Measurements from ENCODE around the gene CTLA4. TPM values are rescaled to one million over a fixed set of nuclear protein-coding genes. Genes with fewer than 3 reads are reported as not detected.

Gene CTLA4
- total RNA-seq, 1 donor from 2014 or later = 0.52 TPM

DNA sequence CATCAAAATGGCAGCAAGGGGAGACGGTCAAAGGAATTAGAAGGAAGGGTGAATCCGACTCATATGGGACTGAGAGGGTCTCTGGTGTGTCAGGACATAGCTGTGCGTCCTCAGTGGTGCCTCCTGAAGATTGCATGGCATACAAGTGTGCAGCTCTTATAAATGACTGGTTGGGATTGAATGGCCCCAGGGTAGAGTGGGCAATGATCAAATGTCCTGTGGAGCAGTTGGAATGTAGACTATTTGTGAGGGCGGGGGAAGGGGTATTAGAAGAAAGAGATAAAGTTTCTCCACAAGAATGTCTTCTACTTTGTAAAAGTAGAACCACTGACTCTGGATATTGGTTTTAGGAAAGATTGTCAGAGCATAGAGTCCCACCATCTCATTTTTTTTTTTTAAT is 24.6 kb downstream of the CTLA4 start:
- ATAC-seq = no peak

DNA sequence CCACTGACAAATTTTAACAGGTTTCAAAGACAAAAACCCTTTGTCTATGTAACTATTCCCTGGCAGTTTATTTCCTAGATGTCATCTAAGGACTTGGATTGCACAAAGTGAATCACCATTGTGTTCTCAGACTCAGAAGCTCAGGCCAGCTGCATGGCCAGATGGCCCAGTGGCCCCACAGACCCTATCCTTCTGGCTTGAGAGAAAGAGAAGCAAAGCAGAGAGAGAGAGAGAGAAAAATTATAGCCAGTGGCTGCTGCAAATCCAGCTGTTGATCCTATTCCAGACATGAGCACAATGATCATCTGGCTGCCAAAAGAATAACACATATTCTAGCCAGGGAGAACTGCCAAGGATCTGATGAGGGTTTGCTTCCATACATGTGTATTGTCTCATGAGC is 25.8 kb downstream of the CTLA4 start:
- ATAC-seq = peak; percentile 8

DNA sequence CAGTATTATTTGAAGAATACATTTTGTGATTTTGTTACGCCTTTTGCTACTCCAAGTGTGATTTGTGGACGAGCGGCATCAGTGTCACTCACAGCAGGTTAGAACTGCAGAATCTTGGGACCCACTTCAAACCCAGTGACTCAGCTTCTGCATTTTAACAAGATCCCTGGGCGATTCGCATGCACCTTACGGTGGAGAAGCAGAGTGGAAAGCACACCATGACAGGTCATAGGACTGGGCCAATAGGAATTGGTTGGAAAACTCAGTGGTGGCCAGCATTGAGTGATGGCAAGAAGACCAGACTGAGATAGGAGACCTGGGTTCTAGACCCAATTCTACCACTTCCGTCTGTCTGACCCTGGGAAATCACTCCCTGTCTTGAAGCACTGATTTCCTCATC is 26.3 kb downstream of the CTLA4 start:
- no peak for ATAC-seq

- no peak for ATAC-seq
Measured at GRCh38 chr2:203894262-203894661, 26.7 kb downstream of the CTLA4 start.

- ATAC-seq = no peak
Measured at GRCh38 chr2:203897544-203897943, 30.0 kb downstream of the CTLA4 start.

DNA sequence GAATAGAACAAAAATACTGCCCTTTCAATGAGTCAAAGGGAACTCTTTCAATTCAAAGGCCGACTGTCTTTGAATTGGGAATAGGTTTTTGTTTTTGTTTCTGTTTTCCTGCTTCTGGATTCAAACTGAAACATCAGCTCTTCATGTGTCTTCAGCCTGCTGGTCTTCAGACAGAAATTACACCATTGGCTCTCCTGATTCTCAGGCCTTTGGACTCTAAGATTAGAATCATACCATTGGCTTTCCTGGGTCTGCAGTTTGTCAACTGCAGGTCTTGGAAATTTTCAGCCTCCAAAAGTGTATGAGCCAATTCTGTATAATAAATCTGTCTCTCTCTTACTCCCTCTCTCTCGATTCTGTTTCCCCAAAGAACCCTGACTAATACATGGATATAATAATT is 31.1 kb downstream of the CTLA4 start:
- no peak for ATAC-seq

GRCh38 chr2:203900253-203900652 is 32.7 kb downstream of the CTLA4 start:
- no peak for ATAC-seq

GRCh38 chr2:203904022-203904421 is 36.5 kb downstream of the CTLA4 start:
- ATAC-seq = no peak

GRCh38 chr2:203905656-203906055 is 38.1 kb downstream of the CTLA4 start:
- no peak for ATAC-seq

GRCh38 chr2:203908066-203908796 is 40.7 kb downstream of the CTLA4 start:
- no peak for ATAC-seq

- ATAC-seq = no peak
Measured at GRCh38 chr2:203908797-203909185, 41.2 kb downstream of the CTLA4 start.

GRCh38 chr2:203909261-203909967 is 41.8 kb downstream of the CTLA4 start:
- peak; percentile 62 for ATAC-seq

- ATAC-seq = no peak
Measured at GRCh38 chr2:203909974-203910373, 42.4 kb downstream of the CTLA4 start.

GRCh38 chr2:203913947-203914346 is 46.4 kb downstream of the CTLA4 start:
- no peak for ATAC-seq

GRCh38 chr2:203914546-203915182 is 47.1 kb downstream of the CTLA4 start:
- no peak for ATAC-seq

- no peak for ATAC-seq
Measured at GRCh38 chr2:203915256-203915655, 47.7 kb downstream of the CTLA4 start.

DNA sequence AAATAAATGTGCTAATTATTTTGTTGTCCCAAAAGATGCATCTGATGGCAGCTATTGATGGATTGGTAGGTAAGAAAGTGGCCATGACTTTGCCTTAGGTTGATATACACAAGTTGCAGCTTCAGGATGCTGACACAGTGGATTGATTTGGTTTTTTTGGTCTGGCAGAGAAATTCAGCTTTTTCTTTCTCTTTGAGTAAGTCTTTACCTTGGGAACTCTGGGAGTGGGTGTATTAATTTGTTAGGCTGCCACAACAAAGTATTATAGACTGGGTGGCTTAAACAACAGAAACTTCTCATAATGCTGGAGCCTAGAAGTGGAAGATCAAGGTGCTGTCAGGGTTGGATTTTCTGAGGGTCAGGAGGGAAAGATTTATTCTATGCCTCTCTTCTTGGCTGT is 49.2 kb downstream of the CTLA4 start:
- ATAC-seq = no peak

DNA sequence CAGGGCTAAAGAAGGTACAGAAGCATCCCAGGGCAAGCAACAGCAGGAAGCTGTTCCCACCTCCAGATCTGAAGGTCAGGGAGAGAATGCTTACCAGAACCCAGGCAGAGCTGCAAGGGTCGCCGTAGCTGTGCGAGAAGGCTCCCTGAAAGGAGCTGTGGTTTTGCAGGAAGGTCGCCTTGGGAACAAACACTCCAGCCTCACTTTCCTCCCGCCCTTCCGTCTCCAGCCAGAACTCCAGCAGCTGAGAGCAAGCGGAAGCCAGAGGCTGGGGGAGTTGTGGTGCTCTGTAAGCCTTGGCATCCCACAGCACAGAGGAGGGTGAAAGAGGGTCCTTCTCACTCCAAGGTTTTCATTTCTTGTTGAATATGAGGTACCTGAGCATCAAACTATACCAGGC is 50.7 kb downstream of the CTLA4 start:
- no peak for ATAC-seq

DNA sequence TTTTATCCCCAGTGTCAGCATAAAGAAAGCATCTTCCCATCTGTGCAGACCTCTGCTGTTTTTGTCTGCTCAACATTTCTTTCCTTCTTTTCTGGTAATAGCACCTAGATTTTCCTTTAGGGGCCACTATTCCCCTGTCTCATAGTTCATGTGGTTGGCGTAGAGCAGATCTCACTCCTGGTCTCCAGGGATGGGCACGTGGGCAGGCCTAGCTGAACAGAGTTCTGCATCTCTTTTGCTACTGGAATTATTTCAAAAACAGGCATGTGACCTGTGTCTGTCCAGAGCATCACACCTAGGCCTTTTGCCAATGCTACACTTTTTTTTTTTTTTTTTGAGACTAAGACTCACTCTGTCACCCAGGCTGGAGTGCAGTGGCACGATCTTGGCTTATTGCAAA is 51.3 kb downstream of the CTLA4 start:
- no peak for ATAC-seq

Measured in esophagus mucosa (tissue), 1 donor.